GM21515 (cell line): ENCODE data around the gene JMJD6.
"Not testable (repeated sequence)": the region's sequence is repeated elsewhere in the genome, so short reads cannot be mapped to it uniquely, and the experiment has no call there.

ENCODE experiments used
- ATAC-seq: cut with Tn5 transposase; IDR thresholded peaks from one replicate; pipeline ENCODE4 v1.9.1; 2021; ENCODE audit not compliant: unreplicated experiment

The JMJD6 gene

GRCh38 chr17:76737082-76737675, 10.8 kb upstream of the JMJD6 start, which contains the start of gene SRSF2:
Gene SRSF2 (minus strand): TSS chr17:76737331. CDS start chr17:76737160, 171 bp downstream.
- peak; percentile 57 for ATAC-seq

DNA sequence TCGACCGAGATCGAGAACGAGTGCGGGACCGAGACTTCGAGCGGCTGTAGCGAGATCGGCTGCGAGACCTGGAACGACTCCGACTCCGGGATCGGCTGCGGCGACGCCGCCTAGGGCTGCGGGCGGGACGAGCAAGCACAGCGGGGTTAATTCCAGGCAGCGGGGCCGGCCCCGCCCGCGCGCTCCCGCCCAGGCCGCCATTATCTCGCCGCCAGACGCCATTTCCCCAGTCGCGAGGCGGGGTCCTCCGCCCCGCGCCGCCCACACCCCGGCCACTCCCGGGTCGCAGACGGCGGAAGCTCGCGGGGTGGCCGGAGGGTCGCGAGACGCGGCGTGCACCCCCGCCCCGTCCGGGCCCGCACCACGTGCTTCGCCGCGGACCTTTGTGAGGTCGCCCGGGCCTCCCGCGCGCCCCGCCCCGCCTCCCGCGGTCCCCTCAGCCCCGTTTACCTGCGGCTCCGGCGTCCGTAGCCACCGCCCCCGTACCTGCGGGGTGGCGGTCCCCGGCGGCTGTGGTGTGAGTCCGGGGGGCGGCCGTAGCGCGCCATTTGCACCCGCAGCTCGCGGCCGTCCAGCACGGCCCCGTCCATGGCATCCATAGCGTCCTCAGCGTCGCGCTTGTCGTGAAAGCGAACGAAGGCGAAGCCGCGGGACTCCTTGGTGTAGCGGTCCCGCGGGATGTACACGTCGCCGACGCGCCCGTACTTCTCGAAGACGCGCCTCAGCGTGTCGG, 10.1 kb upstream of the JMJD6 start:
- peak; percentile 8 for ATAC-seq

DNA sequence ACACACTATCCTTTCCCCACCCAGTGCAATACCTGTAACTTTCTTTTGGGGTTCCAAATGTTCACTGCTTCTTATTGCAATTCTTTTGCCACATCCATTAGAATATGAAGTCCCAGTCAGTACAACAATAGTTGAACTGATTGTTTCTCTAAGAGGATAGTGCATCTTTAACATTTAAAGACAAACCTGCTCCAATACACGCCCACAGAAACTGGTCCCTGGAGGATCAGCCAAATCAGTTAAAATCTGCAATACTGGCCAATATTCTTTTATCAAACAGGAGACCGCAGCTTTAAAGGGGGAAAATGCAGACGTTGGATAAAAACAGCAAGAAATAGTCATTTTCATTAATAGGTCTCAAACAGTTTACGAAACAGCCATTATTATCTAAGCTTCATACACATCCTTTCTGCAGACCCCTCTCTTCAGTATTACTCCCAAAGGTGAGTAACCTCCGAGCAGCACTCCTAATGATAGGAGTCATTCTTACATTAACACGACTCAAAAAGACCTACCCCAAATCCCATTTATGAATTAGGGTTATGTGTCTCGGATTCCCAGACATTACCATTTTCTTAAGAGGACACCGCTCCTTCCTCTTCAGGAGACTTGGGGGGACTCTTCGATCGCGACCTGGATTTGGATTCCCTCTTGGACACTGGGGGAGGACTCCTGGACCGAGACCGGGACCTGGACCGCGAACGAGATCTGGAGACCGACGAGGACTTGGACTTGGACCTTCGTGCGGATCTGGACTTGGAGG, 9.4 kb upstream of the JMJD6 start:
- ATAC-seq, result no peak

DNA sequence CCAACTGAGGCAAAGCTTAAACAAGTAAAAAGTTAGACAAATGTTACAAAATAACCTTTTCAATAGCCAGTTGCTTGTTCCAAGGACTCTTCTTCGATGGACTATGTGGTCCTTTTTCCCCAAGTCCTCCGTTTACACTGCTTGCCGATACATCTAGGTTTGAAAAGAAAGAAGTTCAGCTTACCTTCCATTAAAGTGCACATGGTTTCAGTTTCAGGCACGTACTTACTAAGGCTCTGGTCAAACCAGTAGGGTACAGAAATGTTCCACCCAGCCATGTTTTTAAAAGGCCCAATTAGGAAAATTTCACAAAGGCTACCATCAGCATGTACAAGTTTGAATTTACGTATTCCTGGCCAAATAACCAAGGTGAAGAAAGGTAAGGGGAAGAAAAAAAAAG, 8.6 kb upstream of the JMJD6 start:
- no peak for ATAC-seq

GRCh38 chr17:76734080-76734840, 7.9 kb upstream of the JMJD6 start:
- no peak for ATAC-seq

- ATAC-seq, result no peak
Observed at GRCh38 chr17:76733618-76733957, 7.2 kb upstream of the JMJD6 start.

- ATAC-seq, result no peak
Observed at GRCh38 chr17:76732734-76733617, 6.6 kb upstream of the JMJD6 start.

- not testable (repeated sequence) for ATAC-seq
Observed at GRCh38 chr17:76731800-76732733, 5.7 kb upstream of the JMJD6 start.

- no peak for ATAC-seq
Observed at GRCh38 chr17:76727745-76728456, 1.5 kb upstream of the JMJD6 start.

GRCh38 chr17:76726776-76727718, 641 bp upstream of the JMJD6 start, which contains the start of gene METTL23:
Gene METTL23 (plus strand): TSS chr17:76726839. CDS start chr17:76729711, 2,872 bp downstream.
- ATAC-seq, result peak; percentile 48

DNA sequence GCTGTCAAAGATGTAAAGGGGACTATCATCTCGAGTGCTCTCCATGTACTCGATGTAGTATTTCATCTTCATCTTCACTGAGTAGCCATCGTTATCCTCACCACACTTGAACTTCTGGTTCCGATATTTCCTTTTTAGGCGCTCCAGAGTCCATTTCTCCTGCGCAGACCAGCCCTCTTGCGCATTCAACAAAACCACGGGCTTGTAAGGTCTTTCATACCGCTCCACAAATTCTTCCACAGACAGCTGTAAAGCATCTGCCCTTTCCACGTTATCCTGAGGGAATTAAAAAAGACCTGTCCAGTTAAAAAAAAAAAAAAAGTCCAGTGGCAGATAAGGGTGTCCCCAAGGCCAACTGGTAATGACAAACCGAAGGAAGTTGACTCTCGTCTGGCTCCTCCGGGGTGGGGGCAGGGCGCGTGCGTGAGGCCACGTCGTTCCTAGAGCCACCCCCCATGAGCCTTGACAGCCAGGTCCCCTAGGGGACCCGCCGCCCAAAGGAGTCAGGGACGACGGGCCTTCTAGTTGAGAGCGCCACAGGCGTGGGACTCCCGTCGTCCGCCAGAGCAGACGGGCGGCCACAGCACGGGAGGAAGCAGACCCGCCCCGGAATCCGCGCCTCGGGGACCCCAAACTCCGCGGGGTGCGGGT, 701 bp downstream of the JMJD6 start:
- peak; percentile 14 for ATAC-seq

DNA sequence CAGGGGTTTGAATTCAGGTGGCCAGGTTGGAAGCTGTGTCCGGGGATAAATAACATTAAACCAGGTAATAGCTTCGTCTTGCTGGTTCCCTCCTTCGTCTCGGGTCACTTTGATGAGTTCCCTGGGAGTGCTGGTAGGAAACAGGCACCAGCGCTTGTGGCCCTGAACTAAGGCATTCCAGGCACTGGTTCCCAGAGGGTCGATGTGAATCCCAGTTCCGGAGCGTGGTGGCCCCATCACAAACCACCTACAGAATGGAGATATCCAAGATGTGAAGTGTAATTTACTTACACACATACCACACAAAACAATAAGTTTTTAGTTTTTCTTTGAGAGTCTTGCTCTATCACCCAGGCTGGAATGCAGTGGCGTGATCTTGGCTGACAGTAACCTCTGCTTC, 2.6 kb downstream of the JMJD6 start:
- no peak for ATAC-seq

- ATAC-seq, result not testable (repeated sequence)
Observed at GRCh38 chr17:76722977-76723376, 3.4 kb downstream of the JMJD6 start.

DNA sequence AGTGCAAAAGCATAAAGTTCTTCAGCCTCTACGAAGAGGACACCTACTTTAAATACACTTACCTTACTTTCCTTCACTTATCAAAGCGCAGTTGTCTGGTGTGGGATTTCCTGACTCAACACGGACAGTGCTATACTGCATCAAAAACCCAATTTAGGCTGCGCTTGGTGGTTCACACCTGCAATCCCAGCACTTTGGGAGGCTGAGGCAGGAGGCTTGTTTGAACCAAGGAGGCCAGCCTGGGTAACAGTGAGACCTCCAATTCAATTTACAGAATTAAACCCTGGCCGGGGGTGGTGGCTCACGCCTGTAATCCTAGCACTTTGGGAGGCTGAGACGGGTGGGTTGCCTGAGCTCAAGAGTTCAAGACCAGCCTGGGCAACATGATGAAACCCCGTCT, 4.1 kb downstream of the JMJD6 start:
- no peak for ATAC-seq

DNA sequence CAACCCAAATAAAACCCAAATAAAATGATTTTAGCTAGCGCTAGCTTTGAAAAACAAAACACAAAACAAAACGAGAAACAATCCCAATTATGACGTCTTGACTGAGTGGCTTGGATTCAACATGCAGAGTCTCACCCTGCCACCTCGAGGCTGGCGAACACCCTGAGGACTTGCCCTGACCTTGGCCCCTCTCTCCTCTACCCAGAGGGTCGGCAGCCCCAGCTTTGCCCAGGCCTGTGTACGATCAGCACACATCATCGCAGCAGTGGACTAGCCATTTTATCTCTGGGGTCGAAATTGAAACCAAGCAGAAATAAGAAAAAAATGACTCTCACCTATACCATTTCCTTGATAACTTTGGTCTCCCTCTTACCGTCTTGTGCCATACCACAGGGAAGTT, 4.9 kb downstream of the JMJD6 start:
- no peak for ATAC-seq

DNA sequence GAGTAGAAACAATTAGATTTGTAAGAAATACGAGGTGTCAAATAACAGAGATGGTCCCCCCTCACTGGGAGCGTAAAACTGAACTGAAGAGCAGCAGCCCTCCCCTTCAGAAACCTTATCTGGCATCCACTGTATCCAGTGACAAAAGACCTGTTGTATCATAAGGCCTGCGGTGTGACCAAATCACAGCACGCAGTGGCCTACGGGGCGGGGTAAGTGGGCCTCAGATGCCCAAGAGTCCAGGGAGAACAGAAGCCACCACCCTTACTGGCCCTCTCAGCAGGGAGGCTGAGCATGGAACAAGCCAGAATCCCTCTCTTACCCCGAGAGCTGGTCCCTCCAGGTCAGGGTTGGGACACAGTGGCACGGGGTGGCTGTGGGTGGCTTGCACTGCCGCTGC, 5.5 kb downstream of the JMJD6 start:
- ATAC-seq, result no peak

DNA sequence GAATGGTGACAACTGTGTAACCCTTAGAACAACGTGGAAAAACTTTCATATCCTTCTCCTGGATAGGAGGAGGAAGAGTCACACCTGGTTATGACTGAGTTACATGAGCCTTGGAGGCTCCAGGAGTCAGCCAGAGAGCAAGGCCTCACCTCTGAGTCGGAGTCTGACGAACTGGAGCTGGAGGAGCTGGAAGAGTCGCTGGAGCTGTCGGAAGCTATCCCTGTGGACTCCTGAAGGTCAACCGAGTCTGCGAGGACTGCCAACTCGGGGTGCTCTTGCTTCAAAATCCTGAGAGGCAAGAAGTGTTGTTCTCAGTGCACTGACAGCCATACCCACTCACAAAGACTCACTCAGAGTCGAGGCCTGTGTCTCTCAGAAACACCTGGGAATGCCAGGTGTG, 6.2 kb downstream of the JMJD6 start:
- no peak for ATAC-seq
